HepG2 (cell line): Measurements from ENCODE around the gene ZNF519. TPM values are rescaled to one million over a fixed set of nuclear protein-coding genes. Genes with fewer than 3 reads are reported as not detected.
"Not testable (repeated sequence)": the region's sequence is repeated elsewhere in the genome, so short reads cannot be mapped to it uniquely, and the experiment has no call there.

Experiments
- ASH2L ChIP-seq: fragments of 300-600, 200-600 bp; sonication (generic); IDR thresholded peaks from 2 replicates; pipeline ENCODE4 v1.7.0; 2017; ENCODE audit warnings: low read depth, mild to moderate bottlenecking, moderate library complexity, mixed read lengths, low read length; ENCODE audit not compliant: insufficient read length
- ATF7-NPFF ChIP-seq: sonication (generic); formaldehyde crosslinking; IDR thresholded peaks from 2 replicates; pipeline ENCODE4 v1.8.1; 2023; ENCODE audit warnings: mild to moderate bottlenecking, low read depth, missing genetic modification reagents, moderate library complexity
- DMAP1 ChIP-seq: IDR thresholded peaks from 2 replicates; pipeline ENCODE4 v1.6.1; 2016
- HNF1A ChIP-seq, 2 experiments: sonication (generic) in 1 of 2; formaldehyde crosslinking in 1 of 2; IDR thresholded peaks; 2 replicates each; pipeline versions ENCODE4 v1.4.0 to v1.6.1; 2016 to 2020; ENCODE audit warnings: borderline replicate concordance in 1 of 2, low read depth in 1 of 2, mild to moderate bottlenecking in 1 of 2, missing genetic modification reagents in 1 of 2
- IRF1 ChIP-seq: sonication (generic); formaldehyde crosslinking; IDR thresholded peaks from 2 replicates; pipeline ENCODE4 v1.4.0; 2020; ENCODE audit warnings: low read depth, mild to moderate bottlenecking, missing genetic modification reagents
- MXD3 ChIP-seq: IDR thresholded peaks from 2 replicates; pipeline ENCODE4 v1.6.1; 2016; ENCODE audit warnings: mild to moderate bottlenecking, missing biosample characterization, missing genetic modification reagents
- NONO ChIP-seq, 2 experiments: fragments of 450-650 bp in 1 of 2; sonication (generic) in 1 of 2; formaldehyde crosslinking in 1 of 2; IDR thresholded peaks in 1 of 2; conservative IDR thresholded peaks in 1 of 2; 2 replicates each; pipeline versions ENCODE4 v1.6.1 to v1.8.0; 2017 to 2022; ENCODE audit warnings: mild to moderate bottlenecking in 1 of 2, missing genetic modification reagents in 1 of 2, moderate library complexity in 1 of 2
- RAD21 ChIP-seq: fragments of 450-650 bp; formaldehyde crosslinking; IDR thresholded peaks from 2 replicates; pipeline ENCODE4 v1.5.0; 2020; ENCODE audit warnings: mild to moderate bottlenecking
- RARA ChIP-seq: IDR thresholded peaks from 2 replicates; pipeline ENCODE4 v1.6.1; 2016; ENCODE audit warnings: missing genetic modification reagents, missing compliant biosample characterization
- RXRB ChIP-seq: IDR thresholded peaks from 2 replicates; pipeline ENCODE4 v1.6.1; 2016; ENCODE audit warnings: borderline replicate concordance, missing genetic modification reagents, missing compliant biosample characterization
- SALL2 ChIP-seq: sonication (generic); formaldehyde crosslinking; IDR thresholded peaks from 2 replicates; pipeline ENCODE4 v1.8.1; 2023; ENCODE audit warnings: mild to moderate bottlenecking, missing genetic modification reagents, inconsistent platforms
- TFAP4 ChIP-seq: sonication (generic); IDR thresholded peaks from 2 replicates; pipeline ENCODE4 v1.6.1; 2016; ENCODE audit warnings: low read depth, borderline replicate concordance
- ZBTB34 ChIP-seq: sonication (generic); formaldehyde crosslinking; IDR thresholded peaks from 2 replicates; pipeline ENCODE4 v1.8.0; 2022; ENCODE audit warnings: mild to moderate bottlenecking, missing genetic modification reagents
- ZBTB7A ChIP-seq: sonication (generic); formaldehyde crosslinking; IDR thresholded peaks from 2 replicates; pipeline ENCODE4 v1.8.0; 2022; ENCODE audit warnings: mild to moderate bottlenecking, missing genetic modification reagents
- ZC3H13 ChIP-seq: sonication (generic); formaldehyde crosslinking; IDR thresholded peaks from 2 replicates; pipeline ENCODE4 v1.8.1; 2023; ENCODE audit warnings: mild to moderate bottlenecking, missing genetic modification reagents, moderate library complexity
- ZFP1 ChIP-seq: IDR thresholded peaks from 2 replicates; pipeline ENCODE4 v1.6.1; 2016
- ZNF564 ChIP-seq: sonication (generic); formaldehyde crosslinking; IDR thresholded peaks from 2 replicates; pipeline ENCODE4 v1.8.1; 2023; ENCODE audit warnings: mild to moderate bottlenecking, missing genetic modification reagents
- ZSCAN29 ChIP-seq: sonication (generic); formaldehyde crosslinking; conservative IDR thresholded peaks from 2 replicates; pipeline ENCODE4 v1.4.0; 2020; ENCODE audit warnings: mild to moderate bottlenecking, missing genetic modification reagents
- polyA plus RNA-seq, 8 experiments: library from polyadenylated mRNA; depleted of rRNA in 3 of 8; stranded (reverse) in 7 of 8; unstranded in 1 of 8; fragments of >200 nt; fragmentation: Illumina TruSeq in 4 of 8; extraction: Trizol in 4 of 8; gene quantifications; 2 replicates each; pipeline versions ENCODE4 v1.2.1 to v1.2.3, GENCODE V29; 2011 to 2016; ENCODE audit warnings: low read depth in 4 of 8, missing spikeins in 1 of 8, mixed read lengths in 1 of 8; ENCODE audit not compliant: insufficient read depth in 1 of 8
- total RNA-seq, 5 experiments: library from RNA; depleted of rRNA; stranded (reverse); fragments of >200 nt; fragmentation: Illumina TruSeq; extraction: Trizol; gene quantifications; 2 replicates each; pipeline ENCODE4 v1.2.3, GENCODE V29; 2016; ENCODE audit warnings: low read depth in 1 of 5

ZNF519 gene
- total and polyA plus RNA-seq, 2 of the 13 experiments (the other 11 are each of a cell fraction or from before 2014, with no cell fraction given), result 7.3 to 11.1 TPM

- 0 out of 2 replicates have a peak, but pooled peaks have one; percentile 49 for TF ChIP-seq IRF1 (CRISPR knock-in tag)
- TF ChIP-seq ZNF564 (CRISPR knock-in tag), result peak; percentile 73; the same call in 1 of the 2 replicates
- peak; percentile 31 for TF ChIP-seq ASH2L
- not testable (repeated sequence) for TF ChIP-seq NONO (IDR thresholded peaks at IDR 0.05); HNF1A (IDR thresholded peaks at IDR 0.05; ENCODE audit: low read depth)
- TF ChIP-seq NONO (CRISPR knock-in tag; conservative IDR thresholded peaks at IDR 0.05), result peak; percentile 68
- TF ChIP-seq ATF7-NPFF (CRISPR knock-in tag), result peak; percentile 73; the same call in 1 of the 2 replicates
- peak; percentile 46; the same call in 1 of the 2 replicates for TF ChIP-seq ZBTB7A (CRISPR knock-in tag)
- TF ChIP-seq ZFP1 (CRISPR knock-in tag), result 0 out of 2 replicates have a peak, but pooled peaks have one; percentile 51
- TF ChIP-seq RAD21 (CRISPR knock-in tag), result peak; percentile 95
- peak; percentile 59 for TF ChIP-seq ZBTB34 (CRISPR knock-in tag)
- TF ChIP-seq RXRB (CRISPR knock-in tag), result peak; percentile 29; the same call in 1 of the 2 replicates
- TF ChIP-seq ZSCAN29 (CRISPR knock-in tag), result 0 out of 2 replicates have a peak, but pooled peaks have one; percentile 62
- TF ChIP-seq HNF1A (CRISPR knock-in tag; IDR thresholded peaks at IDR 0.05; ENCODE audit: borderline replicate concordance), result peak; percentile 54; the same call in 1 of the 2 replicates
- peak; percentile 75 for TF ChIP-seq MXD3 (CRISPR knock-in tag)
- TF ChIP-seq DMAP1 (CRISPR knock-in tag), result peak; percentile 55; the same call in 1 of the 2 replicates
- peak; percentile 34; the same call in 1 of the 2 replicates for TF ChIP-seq RARA (CRISPR knock-in tag)
- peak; percentile 65; the same call in 1 of the 2 replicates for TF ChIP-seq TFAP4
- peak; percentile 58; the same call in 1 of the 2 replicates for TF ChIP-seq SALL2
- peak; percentile 67; the same call in 1 of the 2 replicates for TF ChIP-seq ZC3H13
These were observed 46.3 kb upstream of the ZNF519 start (continued) for GRCh38 chr18:14178321-14179196.
